Spinal cord (tissue), 10 donors: ENCODE measurements around the gene SNX21. TPM values are rescaled to one million over a fixed set of nuclear protein-coding genes. Genes with fewer than 3 reads are reported as not detected.

Experiments used
- DNase-seq, 6 donors: peaks; one replicate each; pipeline versions ENCODE4 v3.0.0 to v3.0.0-alpha.2; 2013 to 2015; ENCODE audit warnings: low spot score in 6 of 6, low read depth in 4 of 6
- H3K27ac ChIP-seq: one replicate; pipeline ENCODE4 v1.5.1; 2013; ENCODE audit warnings: low read depth, low read length, control low read depth
- H3K27me3 ChIP-seq: one replicate; pipeline ENCODE4 v1.6.1; 2013; ENCODE audit warnings: low read length; ENCODE audit not compliant: control insufficient read depth, insufficient read depth
- H3K36me3 ChIP-seq: one replicate; pipeline ENCODE4 v1.6.1; 2013; ENCODE audit warnings: low read length; ENCODE audit not compliant: control insufficient read depth, insufficient read depth
- H3K4me1 ChIP-seq: one replicate; pipeline ENCODE4 v1.6.1; 2013; ENCODE audit warnings: low read length; ENCODE audit not compliant: control insufficient read depth, insufficient read depth
- H3K4me3 ChIP-seq: one replicate; pipeline ENCODE4 v1.5.1; 2013; ENCODE audit warnings: low read depth, low read length, control low read depth
- H3K9me3 ChIP-seq: one replicate; pipeline ENCODE4 v1.6.1; 2013; ENCODE audit warnings: low read length; ENCODE audit not compliant: control insufficient read depth, insufficient read depth
- WGBS: methylation state at CpG from one replicate; pipeline ENCODE4 v1.1.5; 2013; ENCODE audit warnings: missing lambda C conversion rate; ENCODE audit not compliant: insufficient coverage; 5-methylcytosine and 5-hydroxymethylcytosine counted together
- polyA plus RNA-seq, 2 donors: library from polyadenylated mRNA; unstranded; fragments of 120-200 nt; gene quantifications; one replicate each; pipeline ENCODE4 v1.2.1, GENCODE V29; 2013; ENCODE audit not compliant: insufficient read length in 2 of 2
- total RNA-seq, 2 donors: library from RNA; depleted of rRNA in 1 of 2; stranded (reverse); fragments of 120-200 nt in 1 of 2; fragments of >200 nt in 1 of 2; gene quantifications; one replicate each; pipeline versions ENCODE4 v1.2.3 to v1.2.4, GENCODE V29; 2013 to 2014
- donor health status: healthy.

The SNX21 gene
- total and polyA plus RNA-seq, 4 donors = 23.8 to 40.7 (median 38.1) TPM

DNA sequence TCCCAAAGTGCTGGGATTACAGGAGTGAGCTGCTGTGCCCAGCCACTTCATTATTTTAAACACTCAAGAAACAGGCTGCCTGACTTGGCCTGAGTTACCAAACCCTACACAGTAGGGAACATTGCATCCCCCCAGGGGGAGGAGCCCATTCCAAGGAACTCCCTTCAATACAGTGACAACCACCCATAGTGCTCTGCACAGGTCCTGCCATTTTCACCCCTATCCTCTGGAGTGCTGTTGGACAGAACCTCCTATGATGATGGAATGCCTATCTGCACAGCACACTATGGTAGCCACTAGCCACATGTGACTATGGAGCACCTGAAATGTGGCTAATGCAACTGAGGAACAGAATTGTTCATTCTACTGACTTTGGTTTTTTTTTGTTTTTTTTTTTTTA, 11.9 kb downstream of the SNX21 start:
- Histone ChIP-seq H3K4me1 (no peaks in the 10 kb centered on the region), H3K9me3 (no peaks in the 10 kb centered on the region), H3K36me3 (peaks cover 73% of the 10 kb centered on the region), H3K27ac (no peak overlapping the region), H3K4me3 (no peak overlapping the region), H3K27me3 (no peaks in the 10 kb centered on the region)
- no peak for DNase-seq

DNA sequence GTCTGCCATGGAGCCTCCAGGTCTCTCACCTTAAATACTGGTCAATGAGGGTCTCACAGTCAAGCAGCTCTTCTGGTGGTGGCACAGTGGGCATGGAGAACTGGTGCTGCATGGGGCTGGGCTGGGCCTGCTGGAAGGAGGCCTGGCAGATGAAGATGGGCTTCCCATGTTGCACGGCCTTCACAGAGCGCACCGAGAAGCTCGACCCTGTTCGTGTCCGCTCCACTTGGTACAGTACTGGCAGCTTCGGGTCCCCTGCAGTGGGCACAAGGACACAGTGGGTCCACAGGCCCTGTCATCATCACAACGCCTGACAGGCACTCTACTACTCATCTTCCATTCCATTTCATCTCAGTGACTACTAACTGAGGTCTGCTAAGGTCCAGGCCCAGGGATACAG, 14.8 kb downstream of the SNX21 start:
- H3K27me3 ChIP-seq = no peaks in the 10 kb centered on the region
- WGBS = 95% methylated on average over 8 of the region's 8 CpGs
- H3K9me3 ChIP-seq = no peaks in the 10 kb centered on the region
- H3K27ac ChIP-seq = no peak overlapping the region
- H3K4me1 ChIP-seq = no peaks in the 10 kb centered on the region
- H3K36me3 ChIP-seq = peaks cover 62% of the 10 kb centered on the region
- DNase-seq = no peak
- no peak overlapping the region for H3K4me3 ChIP-seq

GRCh38 chr20:45848969-45849582, 15.5 kb downstream of the SNX21 start:
- WGBS = 76% methylated on average over 3 of the region's 8 CpGs
- no peak for DNase-seq

DNA sequence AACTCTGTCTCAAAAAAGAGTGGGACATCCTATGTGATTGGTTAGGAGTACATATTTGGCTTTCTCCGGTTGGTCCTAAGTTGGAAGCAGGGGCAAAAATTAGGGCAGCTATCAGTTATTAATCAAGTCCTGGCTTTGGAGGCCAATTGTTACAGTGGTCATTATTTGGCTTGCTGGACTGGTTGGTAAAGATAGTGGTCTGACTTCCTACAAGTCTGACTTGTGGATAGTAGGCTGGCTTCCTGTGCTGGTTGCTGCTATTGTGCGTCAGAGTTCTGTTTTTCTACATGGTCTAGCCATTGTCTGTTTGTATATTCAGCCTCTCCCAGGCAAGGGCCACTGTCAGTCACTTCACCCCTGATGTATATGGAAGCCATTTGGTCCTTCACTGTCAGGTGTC, 16.6 kb downstream of the SNX21 start:
- DNase-seq = no peak
- Histone ChIP-seq H3K36me3 (peaks cover 63% of the 10 kb centered on the region), H3K9me3 (no peaks in the 10 kb centered on the region), H3K4me3 (no peak overlapping the region), H3K27ac (no peak overlapping the region), H3K4me1 (peaks cover 7% of the 10 kb centered on the region), H3K27me3 (no peaks in the 10 kb centered on the region)
- 100% methylated on average over 2 of the region's 2 CpGs for WGBS

More at GRCh38 chr20:45848969-45849582, 15.5 kb downstream of the SNX21 start:
- H3K4me1 ChIP-seq = no peaks in the 10 kb centered on the region
- H3K9me3 ChIP-seq = no peaks in the 10 kb centered on the region
- H3K4me3 ChIP-seq = no peak overlapping the region
- H3K27ac ChIP-seq = no peak overlapping the region
- H3K36me3 ChIP-seq = peaks cover 59% of the 10 kb centered on the region
- H3K27me3 ChIP-seq = no peaks in the 10 kb centered on the region

- Histone ChIP-seq H3K4me1 (peaks cover 13% of the 10 kb centered on the region), H3K27ac (no peak overlapping the region), H3K27me3 (no peaks in the 10 kb centered on the region), H3K9me3 (no peaks in the 10 kb centered on the region), H3K4me3 (no peak overlapping the region), H3K36me3 (peaks cover 56% of the 10 kb centered on the region)
- DNase-seq = no peak
- whole genome bisulfite sequencing = no CpG with 5 or more reads among the region's 1 CpG
These were observed 17.3 kb downstream of the SNX21 start for GRCh38 chr20:45850926-45851325.

DNA sequence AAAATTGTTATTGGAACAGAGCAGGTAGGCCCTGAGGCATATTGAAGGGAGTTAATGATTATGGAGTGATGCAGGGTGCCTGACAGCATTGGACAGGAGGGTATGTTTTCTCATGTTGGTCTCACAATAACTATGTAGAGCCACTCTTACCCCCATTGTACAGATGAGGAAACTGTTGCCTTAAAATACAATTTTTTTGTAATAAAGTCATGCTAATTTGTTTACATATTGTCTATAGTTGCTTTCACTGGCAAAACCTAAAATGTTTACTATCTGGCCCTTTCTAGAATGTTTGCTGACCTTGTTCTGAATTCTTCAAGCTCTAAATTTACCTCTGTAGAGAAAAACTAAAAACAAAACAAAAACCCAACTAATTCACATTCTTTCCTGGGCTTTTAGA, 17.9 kb downstream of the SNX21 start:
- H3K4me1 ChIP-seq = peaks cover 19% of the 10 kb centered on the region
- DNase-seq = no peak
- H3K36me3 ChIP-seq = peaks cover 53% of the 10 kb centered on the region
- no peaks in the 10 kb centered on the region for H3K27me3 ChIP-seq
- H3K9me3 ChIP-seq = no peaks in the 10 kb centered on the region
- no peak overlapping the region for H3K27ac ChIP-seq
- no peak overlapping the region for H3K4me3 ChIP-seq

DNA sequence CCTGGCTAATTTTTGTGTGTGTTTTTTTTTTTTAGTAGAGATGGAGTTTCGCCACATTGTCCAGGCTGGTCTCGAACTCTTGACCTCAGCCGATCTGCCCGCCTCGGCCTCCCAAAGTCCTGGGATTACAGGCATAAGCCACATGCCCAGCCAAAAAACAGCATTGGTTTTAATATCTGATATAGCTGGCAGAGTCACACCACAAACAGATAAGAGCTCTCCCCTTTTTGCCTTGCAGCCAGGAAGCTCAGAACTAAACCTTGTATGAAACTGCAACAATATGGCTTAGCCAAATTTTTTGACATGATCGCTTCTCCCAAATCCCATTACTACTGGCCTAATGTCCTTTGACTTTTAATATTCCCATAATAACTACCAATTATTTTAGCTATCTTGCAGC, 18.7 kb downstream of the SNX21 start:
- Histone ChIP-seq H3K4me1 (peaks cover 24% of the 10 kb centered on the region), H3K4me3 (no peak overlapping the region), H3K9me3 (no peaks in the 10 kb centered on the region), H3K27me3 (no peaks in the 10 kb centered on the region), H3K36me3 (peaks cover 47% of the 10 kb centered on the region), H3K27ac (no peak overlapping the region)
- DNase-seq = no peak
- WGBS = 100% methylated on average over 4 of the region's 6 CpGs

DNA sequence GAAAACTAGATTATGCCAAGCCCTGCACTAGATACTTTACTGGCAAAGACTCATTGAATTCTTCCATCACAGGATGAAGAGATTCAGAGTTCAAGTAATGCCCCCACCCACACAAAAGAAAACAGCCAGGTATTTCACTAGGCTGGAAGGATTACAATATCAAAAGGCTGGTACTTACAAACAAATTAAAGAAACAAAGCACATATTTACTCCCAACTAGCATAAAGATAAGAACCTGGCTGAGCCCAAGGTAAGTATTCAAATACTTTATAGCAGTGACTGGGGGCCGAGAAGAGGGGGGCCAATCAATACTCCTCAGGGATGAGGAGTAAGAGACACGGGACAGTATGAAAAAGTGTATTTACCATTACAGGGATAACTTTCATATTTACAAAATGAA, 19.9 kb downstream of the SNX21 start:
- peaks cover 35% of the 10 kb centered on the region for H3K4me1 ChIP-seq
- DNase-seq = no peak
- no peak overlapping the region for H3K4me3 ChIP-seq
- no CpG with 5 or more reads among the region's 2 CpGs for WGBS
- H3K27ac ChIP-seq = no peak overlapping the region
- H3K9me3 ChIP-seq = no peaks in the 10 kb centered on the region
- peaks cover 36% of the 10 kb centered on the region for H3K36me3 ChIP-seq
- no peaks in the 10 kb centered on the region for H3K27me3 ChIP-seq

DNA sequence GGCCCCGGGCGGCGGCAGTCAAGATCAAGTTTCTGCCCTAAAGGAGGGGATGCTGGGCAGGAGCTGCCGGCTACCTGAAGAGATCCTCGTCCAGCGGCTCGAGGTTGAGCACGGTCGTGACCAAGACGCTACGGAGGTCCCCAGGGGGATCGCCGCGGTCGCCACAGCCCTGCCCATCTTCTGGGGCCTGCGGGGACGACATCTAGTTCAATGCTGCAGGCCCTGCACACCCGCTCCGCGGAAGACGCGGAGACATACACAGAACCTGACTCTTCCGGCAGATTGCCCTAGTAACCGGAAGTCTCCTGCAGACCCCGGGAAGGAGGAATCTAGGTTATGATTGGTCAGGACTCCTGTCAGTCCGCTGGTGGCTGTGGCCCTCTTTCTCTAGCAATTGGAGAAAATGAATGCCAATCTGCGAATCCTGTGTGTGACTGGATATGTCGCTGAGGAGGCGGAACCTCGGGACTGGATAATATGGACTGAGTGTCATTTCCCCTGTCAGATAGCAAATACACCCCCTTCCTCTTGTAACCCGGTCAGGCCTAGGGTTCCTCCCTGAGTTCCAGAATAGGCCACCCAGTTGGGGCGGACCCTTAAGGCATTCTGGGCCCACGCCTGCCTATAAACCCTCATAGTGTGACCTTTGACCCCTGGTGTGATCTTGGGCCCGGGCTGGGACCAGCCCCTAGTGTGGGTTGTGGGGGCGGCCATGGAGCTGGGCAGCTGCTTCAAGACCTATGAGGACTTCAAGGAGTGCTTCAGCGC, 23.7 kb downstream of the SNX21 start, which contains the start of the genes ACOT8 and ZSWIM3:
ACOT8 (minus strand) TSS at position 279 of the 768 bp plus-strand sequence; CDS start at position 202, 77 bp downstream.
ZSWIM3 (plus strand) TSS at position 501 of the 768 bp plus-strand sequence; CDS start at position 713, 212 bp downstream.
- Histone ChIP-seq H3K36me3 (peaks cover 16% of the 10 kb centered on the region), H3K9me3 (no peaks in the 10 kb centered on the region), H3K27me3 (no peaks in the 10 kb centered on the region), H3K4me3 (peak within 1 kb of the TSS; percentile 84), H3K27ac (peak within 1 kb of the TSS; percentile 79), H3K4me1 (peaks cover 35% of the 10 kb centered on the region)
- peak; percentile 100 for DNase-seq
- WGBS = 0% methylated on average over 31 of the region's 36 CpGs

- Histone ChIP-seq H3K4me1 (peaks cover 35% of the 10 kb centered on the region), H3K27me3 (no peaks in the 10 kb centered on the region), H3K4me3 (peak overlapping the region; percentile 84), H3K27ac (peak overlapping the region; percentile 79), H3K36me3 (peaks cover 16% of the 10 kb centered on the region), H3K9me3 (no peaks in the 10 kb centered on the region)
- DNase-seq = no peak
- 0% methylated on average over 1 of the region's 13 CpGs for WGBS
These were observed 24.2 kb downstream of the SNX21 start for GRCh38 chr20:45857882-45858216.
